T47D (cell line): ENCODE measurements around the gene HOATZ.

Experiments
- DNase-seq, 2 experiments: peaks; one replicate each; pipeline versions ENCODE4 v3.0.0 to v3.0.0-alpha.2; 2011 to 2012; ENCODE audit warnings: low read depth in 1 of 2, low spot score in 1 of 2
- JUND ChIP-seq: IDR thresholded peaks from 2 replicates; pipeline ENCODE4 v1.6.1; 2012; ENCODE audit warnings: low read depth
- in situ Hi-C: cut with HindIII; loops from 2 replicates; pipeline ENCODE4 v1.10.0; 2016; ENCODE audit warnings: low sequenced_read_pairs, low pct_unique_long_range_greater_than_20kb

The HOATZ gene

DNA sequence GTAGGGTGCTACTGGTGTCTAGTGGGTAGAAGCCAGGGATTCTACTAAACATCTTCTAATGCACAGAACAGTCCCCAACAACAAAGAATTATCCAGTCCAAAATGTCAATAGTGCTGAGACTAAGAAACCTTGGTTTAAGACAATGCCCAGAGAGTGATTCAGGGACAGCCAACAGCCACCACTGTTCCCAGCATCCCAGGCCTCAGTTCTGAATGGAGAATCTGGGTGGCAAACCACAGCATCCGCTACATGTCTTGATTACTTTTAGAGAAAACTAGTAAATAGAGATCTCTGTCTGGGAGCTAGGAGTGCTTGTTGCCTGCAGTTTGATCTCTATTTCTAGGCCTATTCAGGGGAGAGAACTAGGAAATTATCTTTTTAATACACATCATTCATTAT lies 66.8 kb downstream of the HOATZ start:
- in situ Hi-C loops = no loop called here
- no peak for TF ChIP-seq JUND
- DNase-seq = no peak

DNA sequence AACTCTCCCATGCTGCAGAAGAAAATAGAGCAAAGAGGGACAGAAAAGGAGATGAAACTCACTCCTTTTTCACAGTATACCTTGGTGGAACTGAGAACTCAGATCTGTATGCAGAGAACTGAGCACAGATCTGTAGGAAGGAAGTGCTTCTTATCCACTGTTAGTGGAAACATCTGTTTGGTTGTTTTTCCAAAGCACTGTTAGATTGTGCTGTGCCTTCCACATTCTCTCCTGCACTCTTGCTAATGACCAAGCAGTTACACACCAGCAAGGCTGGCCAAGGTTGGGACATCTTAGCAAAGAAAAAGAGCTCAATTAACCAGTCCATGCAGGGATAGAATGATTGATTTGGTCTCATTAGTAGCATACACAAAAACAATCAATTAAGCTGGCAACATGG lies 67.6 kb downstream of the HOATZ start:
- TF ChIP-seq JUND = no peak
- no peak for DNase-seq
- in situ Hi-C loops = no loop called here

DNA sequence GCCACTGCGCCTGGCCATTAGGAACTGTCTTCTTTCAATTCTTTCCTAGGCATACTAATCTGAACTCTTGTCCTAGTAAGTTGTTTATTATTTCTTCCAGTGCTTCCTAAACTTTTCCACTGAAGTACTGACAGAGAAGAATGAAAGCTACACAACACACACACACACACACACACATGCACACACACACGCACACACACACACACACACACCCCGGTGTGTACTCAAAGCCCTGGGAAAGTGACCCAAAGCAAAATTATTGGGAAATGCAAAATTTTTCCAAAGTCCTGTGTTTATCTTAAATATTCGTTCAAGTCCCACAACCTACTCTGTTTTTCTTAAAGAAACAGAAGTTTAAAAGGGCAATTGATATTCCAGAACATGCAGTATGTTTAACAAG lies 68.3 kb downstream of the HOATZ start:
- in situ Hi-C loops = no loop called here
- no peak for DNase-seq
- TF ChIP-seq JUND = no peak

DNA sequence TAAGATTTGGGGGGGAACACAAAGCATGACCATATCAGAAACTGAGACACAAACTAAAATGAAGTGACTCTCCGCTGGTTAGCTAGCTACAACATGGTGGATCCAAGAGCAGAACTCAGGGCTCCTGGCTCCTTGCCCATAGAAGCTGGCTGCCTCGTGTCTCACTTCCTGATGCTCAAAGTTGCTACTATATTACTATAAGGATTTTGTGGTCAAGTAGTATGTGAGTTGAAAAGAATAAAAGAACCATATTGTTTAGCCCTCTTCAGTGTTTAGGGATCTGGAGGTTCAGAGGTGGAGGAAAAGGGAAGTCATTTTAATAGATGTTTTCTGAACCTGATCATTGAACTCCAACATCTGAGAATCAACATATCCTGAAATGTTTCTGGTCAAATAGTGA lies 70.8 kb downstream of the HOATZ start:
- no peak for TF ChIP-seq JUND
- no peak for DNase-seq
- in situ Hi-C loops = no loop called here

DNA sequence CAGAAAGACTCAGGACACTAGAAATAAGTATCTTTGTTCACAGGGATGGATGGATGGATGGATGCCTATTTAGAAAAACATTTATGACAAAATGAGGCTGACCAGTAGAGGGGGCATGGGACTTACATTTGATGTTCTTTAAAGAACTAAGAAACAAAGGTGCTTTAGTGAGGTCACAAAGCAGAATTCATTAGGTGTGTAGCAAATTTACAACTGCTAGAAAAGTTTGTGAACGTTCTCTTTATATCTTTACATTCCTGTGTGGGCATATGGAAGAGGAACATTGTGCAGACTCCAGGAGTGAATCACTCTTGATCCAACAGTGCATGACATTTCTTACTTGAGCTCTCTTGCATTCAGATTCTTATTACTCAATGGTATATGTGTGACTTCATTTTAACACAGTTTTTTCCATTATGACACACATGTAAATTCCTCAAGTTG lies 71.8 kb downstream of the HOATZ start:
- DNase-seq = peak; percentile 28 to 80
- no peak for TF ChIP-seq JUND
- in situ Hi-C loops = no loop called here
